ENCODE results near the gene TNNI3K. TPM values are rescaled to one million over a fixed set of nuclear protein-coding genes. Genes with fewer than 3 reads are reported as not detected.

TNNI3K gene
- total and polyA plus RNA-seq, 10 of the 15 experiments (the other 5 are each of a cell fraction or from before 2014, with no cell fraction given), result 0.14 to 1.6 (median 0.44) TPM; not detected in 4

- Histone ChIP-seq H3K4me3 (no peak overlapping the region), H3K4me1 (ENCODE audit: control insufficient read depth, insufficient read depth, low read length) (no peaks in the 10 kb centered on the region), H3K4me2 (ENCODE audit: control insufficient read depth, insufficient read depth) (no peak overlapping the region), H3K36me3 (ENCODE audit: control insufficient read depth in 2 of 2, insufficient read depth in 2 of 2, low read length in 1 of 2) (no peaks in the 10 kb centered on the region), H3K79me2 (ENCODE audit: control insufficient read depth, insufficient read depth, low read length) (no peaks in the 10 kb centered on the region), H3K9ac (ENCODE audit: control insufficient read depth, insufficient read depth, low read length) (no peak overlapping the region), H2AFZ (ENCODE audit: control insufficient read depth, low read depth, low read length) (no peak overlapping the region), H4K20me1 (ENCODE audit: control insufficient read depth, insufficient read depth) (no peaks in the 10 kb centered on the region), H3K27ac (ENCODE audit: control insufficient read depth, insufficient read depth) (no peak overlapping the region), H3K9me3 (replicated peaks; ENCODE audit: control insufficient read depth, insufficient read depth, low read length) (no peaks in the 10 kb centered on the region), H3K27me3 (replicated peaks in 1 of 2; ENCODE audit: control insufficient read depth in 2 of 2, insufficient read depth in 2 of 2, low read length in 1 of 2) (no peaks in the 10 kb centered on the region)
- intact Hi-C loops (cut with micrococcal nuclease; ENCODE audit: unreplicated experiment), result no loop called here
- ChIA-PET SMC1A (ENCODE audit: uncharacterized antibody, unreplicated experiment) (no interaction called here), RAD21 (ENCODE audit: unreplicated experiment) (no interaction called here), POLR2A (no interaction called here), CTCF (no interaction called here)
- no peak for FAIRE-seq
- 27% methylated on average over 3 of the region's 3 CpGs for WGBS (ENCODE audit: insufficient coverage, insufficient replicate concordance, low lambda C conversion rate, missing lambda C conversion rate)
- no peak for ATAC-seq
- BruUV-seq (replicated peaks), result no TSS peak
- DNase-seq (ENCODE audit: low read depth, low spot score), result no peak
- in situ Hi-C loops (cut with MboI), result no loop called here
- TF ChIP-seq POU2F2 (IDR thresholded peaks at IDR 0.05; ENCODE audit: borderline replicate concordance, low read depth, low read length), result no peak
- TF ChIP-seq E2F4 (IDR thresholded peaks at IDR 0.05; ENCODE audit: low read depth, low read length), result no peak
- TF ChIP-seq KAT2A (conservative IDR thresholded peaks at IDR 0.05; ENCODE audit: control insufficient read depth, low read depth, low read length), result no peak
- TF ChIP-seq BHLHE40 (IDR thresholded peaks at IDR 0.05; ENCODE audit: borderline replicate concordance in 1 of 2, low read depth in 2 of 2, low read length in 1 of 2), result no peak
- no peak for TF ChIP-seq CUX1 (IDR thresholded peaks at IDR 0.05; ENCODE audit: insufficient replicate concordance, low read depth, low read length)
- TF ChIP-seq SMC3 (IDR thresholded peaks at IDR 0.05; ENCODE audit: borderline replicate concordance, low read length), result no peak
Observed at GRCh38 chr1:74223453-74223852, 11.7 kb upstream of the TNNI3K start.

Data from GM12878 (cell line).